Measurements from ENCODE around the gene TGM2.

Gene TGM2

DNA sequence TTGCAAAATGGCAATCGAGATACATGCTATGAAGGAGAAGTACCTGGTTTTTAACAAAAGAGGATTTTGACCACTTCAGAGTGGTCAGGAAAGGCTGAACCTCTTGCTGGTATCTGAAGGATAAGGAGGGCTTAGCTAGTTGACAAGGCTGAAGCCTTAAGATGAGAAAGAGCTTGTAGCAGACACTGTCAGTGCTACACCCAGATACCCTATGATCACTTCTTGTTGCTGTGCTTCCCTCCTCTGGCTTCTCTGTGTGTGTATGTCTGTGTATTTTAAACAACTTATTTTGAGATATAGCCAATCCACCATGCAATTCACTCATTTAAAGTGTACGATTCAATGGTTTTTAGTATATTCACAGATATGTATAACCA, 38.9 kb upstream of the TGM2 start:
- no peak for TF ChIP-seq ZNF274 (IDR thresholded peaks at IDR 0.05; ENCODE audit: low read depth, low read length)
- no peak overlapping the region for H3K4me3 ChIP-seq (ENCODE audit: low read length)

- no peak for TF ChIP-seq ZNF274 (IDR thresholded peaks at IDR 0.05; ENCODE audit: low read depth, low read length)
- H3K4me3 ChIP-seq (ENCODE audit: low read length) = no peak overlapping the region
Observed at GRCh38 chr20:38203337-38203980, 38.4 kb upstream of the TGM2 start.

GRCh38 chr20:38202982-38203293, 37.9 kb upstream of the TGM2 start:
- H3K4me3 ChIP-seq (ENCODE audit: low read length) = no peak overlapping the region
- no peak for TF ChIP-seq ZNF274 (IDR thresholded peaks at IDR 0.05; ENCODE audit: low read depth, low read length)

- TF ChIP-seq ZNF274 (IDR thresholded peaks at IDR 0.05; ENCODE audit: low read depth, low read length) = no peak
- no peak overlapping the region for H3K4me3 ChIP-seq (ENCODE audit: low read length)
Observed at GRCh38 chr20:38202153-38202981, 37.3 kb upstream of the TGM2 start.

- H3K4me3 ChIP-seq (ENCODE audit: low read length) = no peak overlapping the region
- no peak for TF ChIP-seq ZNF274 (IDR thresholded peaks at IDR 0.05; ENCODE audit: low read depth, low read length)
Observed at GRCh38 chr20:38201356-38201755, 36.3 kb upstream of the TGM2 start.

DNA sequence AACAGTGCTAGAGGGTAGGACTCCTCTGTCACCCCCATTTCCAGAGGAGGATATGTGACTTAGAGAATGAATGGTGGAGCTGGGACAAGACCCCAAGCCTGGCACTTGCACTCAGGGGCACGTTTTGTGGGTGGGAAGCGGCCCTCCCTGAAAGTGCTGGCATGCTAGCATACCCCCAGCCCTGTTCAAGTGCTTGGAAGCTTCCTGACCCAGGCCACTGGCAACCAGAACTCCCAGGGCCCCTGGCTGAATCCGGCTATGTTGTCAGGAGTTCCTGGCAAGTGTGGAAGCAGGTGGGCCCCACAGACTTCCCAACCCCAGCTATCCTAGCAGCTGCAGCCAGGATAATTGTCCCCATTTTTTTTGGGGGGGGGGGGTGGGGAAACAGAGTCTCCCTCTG, 35.6 kb upstream of the TGM2 start:
- H3K4me3 ChIP-seq (ENCODE audit: low read length) = no peak overlapping the region

DNA sequence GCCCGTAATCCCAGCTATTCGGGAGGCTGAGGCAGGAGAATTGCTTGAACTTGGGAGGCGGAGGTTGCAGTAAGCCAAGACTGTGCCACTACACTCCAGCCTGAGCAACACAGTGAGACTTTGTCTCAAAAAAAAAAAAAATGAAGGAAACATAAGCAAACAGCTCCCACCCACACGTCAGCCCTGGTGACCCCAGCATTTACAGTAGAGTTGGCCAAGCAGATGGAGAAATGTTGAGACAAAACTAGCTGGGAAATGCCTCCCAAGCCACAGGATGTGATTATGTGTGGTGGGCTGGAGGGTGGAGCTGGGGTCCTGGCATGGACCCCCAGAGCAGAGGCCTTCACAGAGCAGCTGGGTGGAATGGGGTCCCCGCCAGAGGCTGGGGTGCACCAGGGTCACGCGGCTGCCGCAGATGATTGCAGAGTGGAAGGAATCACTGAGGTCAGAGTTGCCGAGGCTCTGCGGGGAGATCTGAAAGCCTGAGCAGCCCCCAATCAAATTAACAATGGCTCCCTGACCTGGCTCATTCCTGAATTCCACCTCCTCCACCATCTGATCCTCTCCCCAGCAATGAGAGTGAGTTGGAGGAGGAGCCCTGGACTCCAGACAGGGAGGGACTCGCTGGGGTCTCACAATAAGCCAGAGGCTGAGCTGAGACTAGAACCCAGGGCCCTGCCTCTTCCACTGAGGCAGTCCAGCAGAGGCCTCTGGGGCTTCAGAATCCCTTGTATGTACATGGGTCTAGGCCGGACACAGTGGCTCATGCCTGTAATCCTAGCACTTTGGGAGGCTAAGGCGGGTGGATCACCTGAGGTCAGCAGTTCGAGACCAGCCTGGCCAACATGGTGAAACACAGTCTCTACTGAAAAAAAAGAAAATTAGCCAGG, 34.7 kb upstream of the TGM2 start:
- H3K4me3 ChIP-seq (ENCODE audit: low read length) = no peak overlapping the region
- TF ChIP-seq ZNF274 (IDR thresholded peaks at IDR 0.05; ENCODE audit: low read depth, low read length) = no peak

More for the DNA sequence above, 35.6 kb upstream of the TGM2 start:
- TF ChIP-seq ZNF274 (IDR thresholded peaks at IDR 0.05; ENCODE audit: low read depth, low read length) = no peak

- no peak overlapping the region for H3K4me3 ChIP-seq (ENCODE audit: low read length)
- no peak for TF ChIP-seq ZNF274 (IDR thresholded peaks at IDR 0.05; ENCODE audit: low read depth, low read length)
Observed at GRCh38 chr20:38198238-38198861, 33.3 kb upstream of the TGM2 start.

- no peak overlapping the region for H3K4me3 ChIP-seq (ENCODE audit: low read length)
- no peak for TF ChIP-seq ZNF274 (IDR thresholded peaks at IDR 0.05; ENCODE audit: low read depth, low read length)
Observed at GRCh38 chr20:38197619-38198018, 32.5 kb upstream of the TGM2 start.

DNA sequence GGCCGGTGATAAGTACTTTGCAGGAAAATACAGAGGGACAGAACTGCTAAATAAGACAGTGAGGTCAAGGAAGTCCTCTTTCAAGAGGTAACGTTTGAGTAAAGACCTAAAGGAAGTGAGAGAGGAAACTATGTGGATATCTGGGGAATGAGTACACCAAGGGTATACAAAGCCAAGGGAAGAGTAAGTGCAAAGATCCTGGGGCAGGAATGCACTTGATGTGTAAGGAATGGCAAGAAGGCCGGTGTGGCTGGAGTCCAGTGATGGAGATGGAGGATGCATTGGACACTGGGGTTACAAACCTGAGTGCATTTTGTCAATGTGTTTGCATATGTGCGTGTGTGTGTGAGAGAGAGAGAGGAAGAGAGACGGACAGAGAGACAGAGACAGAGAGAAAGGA, 32.1 kb upstream of the TGM2 start:
- H3K4me3 ChIP-seq (ENCODE audit: low read length) = no peak overlapping the region
- no peak for TF ChIP-seq ZNF274 (IDR thresholded peaks at IDR 0.05; ENCODE audit: low read depth, low read length)

DNA sequence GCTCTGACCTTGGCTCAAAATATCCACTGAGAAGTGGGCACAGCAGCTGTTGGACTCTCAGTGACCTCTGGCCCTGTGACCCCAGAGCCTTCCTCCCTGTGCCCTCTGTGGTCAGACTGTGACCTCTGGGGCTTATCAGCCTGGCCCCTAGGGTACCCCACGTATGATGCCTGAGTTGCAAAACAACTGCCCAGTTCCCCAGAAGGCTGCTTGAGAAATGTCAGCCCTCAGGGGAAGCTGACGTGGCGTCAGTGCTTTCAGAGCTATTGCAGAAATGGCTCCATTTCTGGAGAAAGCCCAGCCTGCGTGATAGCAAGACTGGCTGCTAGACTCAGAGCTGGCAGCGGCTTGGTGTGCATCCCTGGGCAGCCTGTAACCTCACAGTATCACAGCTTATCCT, 31.5 kb upstream of the TGM2 start:
- TF ChIP-seq ZNF274 (IDR thresholded peaks at IDR 0.05; ENCODE audit: low read depth, low read length) = no peak
- H3K4me3 ChIP-seq (ENCODE audit: low read length) = no peak overlapping the region

- no peak overlapping the region for H3K4me3 ChIP-seq (ENCODE audit: low read length)
- TF ChIP-seq ZNF274 (IDR thresholded peaks at IDR 0.05; ENCODE audit: low read depth, low read length) = no peak
Observed at GRCh38 chr20:38196076-38196475, 31.0 kb upstream of the TGM2 start.

GRCh38 chr20:38195521-38195920, 30.5 kb upstream of the TGM2 start:
- no peak for TF ChIP-seq ZNF274 (IDR thresholded peaks at IDR 0.05; ENCODE audit: low read depth, low read length)
- H3K4me3 ChIP-seq (ENCODE audit: low read length) = no peak overlapping the region

GRCh38 chr20:38194971-38195504, 30.0 kb upstream of the TGM2 start:
- no peak overlapping the region for H3K4me3 ChIP-seq (ENCODE audit: low read length)
- no peak for TF ChIP-seq ZNF274 (IDR thresholded peaks at IDR 0.05; ENCODE audit: low read depth, low read length)
